Large intestine (tissue), 3 donors: Measurements from ENCODE around the gene ST14. TPM values are rescaled to one million over a fixed set of nuclear protein-coding genes. Genes with fewer than 3 reads are reported as not detected.
A peak's percentile ranks its signal among the peaks of the same experiment; 100 is the strongest.

ENCODE experiments used
- DNase-seq, 2 donors: peaks; one replicate each; pipeline versions ENCODE4 v3.0.0 to v3.0.0-alpha.2; 2013
- H3K27ac ChIP-seq: one replicate; pipeline ENCODE4 v1.5.1; 2013; ENCODE audit warnings: low read length
- H3K27me3 ChIP-seq: 2 replicates; pipeline ENCODE4 v1.6.1; 2013; ENCODE audit warnings: low read length; ENCODE audit not compliant: control insufficient read depth, insufficient read depth
- H3K36me3 ChIP-seq: 2 replicates; pipeline ENCODE4 v1.6.1; 2013; ENCODE audit warnings: low read length; ENCODE audit not compliant: control insufficient read depth, insufficient read depth
- H3K4me1 ChIP-seq: one replicate; pipeline ENCODE4 v1.6.1; 2013; ENCODE audit warnings: low read length; ENCODE audit not compliant: control insufficient read depth, insufficient read depth
- H3K4me3 ChIP-seq: one replicate; pipeline ENCODE4 v1.5.1; 2013; ENCODE audit warnings: low read length
- H3K9me3 ChIP-seq: one replicate; pipeline ENCODE4 v1.6.1; 2013; ENCODE audit warnings: mild to moderate bottlenecking, low read depth, low read length, moderate library complexity; ENCODE audit not compliant: control insufficient read depth
- WGBS: methylation state at CpG from one replicate; pipeline ENCODE4 v1.1.5; 2013; ENCODE audit warnings: low lambda C conversion rate; ENCODE audit not compliant: insufficient coverage; 5-methylcytosine and 5-hydroxymethylcytosine counted together
- polyA plus RNA-seq: library from polyadenylated mRNA; unstranded; fragments of 120-200 nt; gene quantifications from one replicate; pipeline ENCODE4 v1.2.1, GENCODE V29; 2013

ST14 gene
- polyA plus RNA-seq, 1 donor, result 164 TPM

- peaks cover 3% of the 10 kb centered on the region for H3K9me3 ChIP-seq
- no peaks in the 10 kb centered on the region for H3K4me1 ChIP-seq
- no peak for DNase-seq
- H3K27me3 ChIP-seq, result no peaks in the 10 kb centered on the region
- no peak overlapping the region for H3K27ac ChIP-seq
- H3K4me3 ChIP-seq, result no peak overlapping the region
- H3K36me3 ChIP-seq, result peaks cover 77% of the 10 kb centered on the region
- 90% methylated on average over 2 of the region's 22 CpGs for WGBS
Observed at GRCh38 chr11:130206141-130206540, 46.6 kb downstream of the ST14 start.

GRCh38 chr11:130208241-130209127, 48.9 kb downstream of the ST14 start:
- no peak for DNase-seq
- peaks cover 8% of the 10 kb centered on the region for H3K4me1 ChIP-seq
- H3K27me3 ChIP-seq, result no peaks in the 10 kb centered on the region
- H3K9me3 ChIP-seq, result no peaks in the 10 kb centered on the region
- no CpG with 5 or more reads among the region's 45 CpGs for WGBS
- H3K4me3 ChIP-seq, result no peak overlapping the region
- no peak overlapping the region for H3K27ac ChIP-seq
- H3K36me3 ChIP-seq, result peaks cover 67% of the 10 kb centered on the region

DNA sequence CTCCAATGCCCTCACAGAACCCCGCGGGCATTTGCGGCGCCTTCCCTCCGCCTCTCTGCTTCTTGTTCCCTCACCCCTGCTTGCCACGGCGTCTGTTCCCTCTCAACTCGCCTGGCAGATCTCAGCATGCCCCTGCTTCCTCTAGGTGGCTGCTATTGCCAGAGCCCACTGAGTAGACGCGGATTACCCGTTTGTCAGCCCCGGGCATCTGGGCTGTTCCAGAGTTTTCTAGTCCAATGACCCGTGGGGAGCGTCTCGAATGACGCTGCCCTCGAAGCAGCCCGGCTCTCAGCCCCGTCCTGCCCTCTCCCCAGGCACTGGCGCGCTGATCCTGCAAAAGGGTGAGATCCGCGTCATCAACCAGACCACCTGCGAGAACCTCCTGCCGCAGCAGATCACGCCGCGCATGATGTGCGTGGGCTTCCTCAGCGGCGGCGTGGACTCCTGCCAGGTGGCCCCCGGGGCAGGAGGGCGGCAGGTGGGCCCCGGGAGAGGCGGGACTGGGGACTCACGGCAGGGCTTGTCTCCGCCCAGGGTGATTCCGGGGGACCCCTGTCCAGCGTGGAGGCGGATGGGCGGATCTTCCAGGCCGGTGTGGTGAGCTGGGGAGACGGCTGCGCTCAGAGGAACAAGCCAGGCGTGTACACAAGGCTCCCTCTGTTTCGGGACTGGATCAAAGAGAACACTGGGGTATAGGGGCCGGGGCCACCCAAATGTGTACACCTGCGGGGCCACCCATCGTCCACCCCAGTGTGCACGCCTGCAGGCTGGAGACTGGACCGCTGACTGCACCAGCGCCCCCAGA, 49.7 kb downstream of the ST14 start:
- Histone ChIP-seq H3K36me3 (peaks cover 64% of the 10 kb centered on the region), H3K9me3 (no peaks in the 10 kb centered on the region), H3K4me3 (no peak overlapping the region), H3K27ac (no peak overlapping the region), H3K4me1 (peaks cover 8% of the 10 kb centered on the region), H3K27me3 (no peaks in the 10 kb centered on the region)
- WGBS, result no CpG with 5 or more reads among the region's 53 CpGs
- DNase-seq, result no peak

DNA sequence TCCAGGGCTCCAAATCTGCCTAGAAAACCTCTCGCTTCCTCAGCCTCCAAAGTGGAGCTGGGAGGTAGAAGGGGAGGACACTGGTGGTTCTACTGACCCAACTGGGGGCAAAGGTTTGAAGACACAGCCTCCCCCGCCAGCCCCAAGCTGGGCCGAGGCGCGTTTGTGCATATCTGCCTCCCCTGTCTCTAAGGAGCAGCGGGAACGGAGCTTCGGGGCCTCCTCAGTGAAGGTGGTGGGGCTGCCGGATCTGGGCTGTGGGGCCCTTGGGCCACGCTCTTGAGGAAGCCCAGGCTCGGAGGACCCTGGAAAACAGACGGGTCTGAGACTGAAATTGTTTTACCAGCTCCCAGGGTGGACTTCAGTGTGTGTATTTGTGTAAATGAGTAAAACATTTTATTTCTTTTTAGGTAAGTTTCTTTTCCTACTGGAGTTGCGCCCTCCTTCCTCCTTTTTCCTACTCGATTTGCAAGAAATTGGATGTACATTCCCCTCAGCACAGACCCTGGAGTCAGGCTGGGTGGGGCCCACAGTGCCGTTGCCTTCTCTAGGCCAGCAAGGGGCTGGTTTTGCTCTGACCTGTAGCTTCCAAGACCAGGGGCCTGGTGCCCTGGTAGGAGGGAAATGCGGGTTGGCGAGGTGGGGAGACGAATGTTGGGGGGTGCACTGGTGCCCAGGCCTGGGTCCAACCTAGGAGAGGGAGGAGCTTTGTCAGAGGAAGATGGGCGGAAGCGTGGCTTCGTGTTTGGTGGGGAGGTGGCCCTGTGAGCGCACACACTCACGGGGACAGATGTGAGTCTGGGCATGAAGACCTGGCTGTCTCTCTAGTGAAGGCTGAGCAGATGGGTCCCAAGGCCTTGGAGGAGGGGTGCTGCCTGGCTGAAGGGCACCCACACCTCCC, 50.6 kb downstream of the ST14 start:
- no peak overlapping the region for H3K27ac ChIP-seq

GRCh38 chr11:130211144-130211543, 51.6 kb downstream of the ST14 start:
- WGBS, result no CpG with 5 or more reads among the region's 3 CpGs
- Histone ChIP-seq H3K27ac (no peak overlapping the region), H3K36me3 (peaks cover 56% of the 10 kb centered on the region), H3K9me3 (no peaks in the 10 kb centered on the region), H3K27me3 (no peaks in the 10 kb centered on the region), H3K4me3 (no peak overlapping the region), H3K4me1 (peaks cover 8% of the 10 kb centered on the region)
- no peak for DNase-seq

More for the DNA sequence above, 50.6 kb downstream of the ST14 start:
- no peaks in the 10 kb centered on the region for H3K27me3 ChIP-seq
- peaks cover 8% of the 10 kb centered on the region for H3K4me1 ChIP-seq
- H3K36me3 ChIP-seq, result peaks cover 65% of the 10 kb centered on the region
- WGBS, result no CpG with 5 or more reads among the region's 23 CpGs
- no peak overlapping the region for H3K4me3 ChIP-seq
- H3K9me3 ChIP-seq, result no peaks in the 10 kb centered on the region
- no peak for DNase-seq

DNA sequence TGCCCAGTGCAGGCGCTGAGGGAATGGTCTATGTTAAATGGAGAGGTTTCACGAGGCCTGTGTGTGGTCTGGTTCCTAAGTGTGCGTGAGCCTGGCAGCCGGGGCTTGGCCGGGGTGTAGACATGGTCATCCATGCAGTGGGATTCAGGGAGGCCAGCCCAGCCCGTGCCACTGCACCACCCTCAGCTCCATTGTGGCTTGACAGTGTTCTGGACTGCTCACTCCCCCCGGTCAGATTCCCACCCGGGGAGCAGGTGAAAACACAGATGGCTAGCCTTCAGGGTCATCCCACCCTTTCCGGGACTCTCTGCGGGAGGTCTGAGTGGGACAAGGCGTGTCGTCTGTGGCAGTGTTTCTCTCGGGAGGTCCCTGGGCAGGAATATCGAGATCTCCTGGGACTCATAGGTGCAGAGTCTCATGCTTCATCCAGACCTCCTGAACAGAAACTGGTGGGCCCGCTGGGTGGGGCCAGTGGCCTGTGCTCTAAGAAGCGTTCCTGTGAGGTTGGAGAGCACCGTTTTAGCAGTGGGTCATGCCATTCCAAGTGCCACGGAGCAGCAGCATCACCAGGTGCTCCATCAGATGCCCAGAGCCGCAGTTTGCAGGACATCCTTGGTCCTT, 52.3 kb downstream of the ST14 start:
- DNase-seq, result no peak
- Histone ChIP-seq H3K4me3 (no peak overlapping the region), H3K36me3 (peaks cover 53% of the 10 kb centered on the region), H3K4me1 (peaks cover 15% of the 10 kb centered on the region), H3K27me3 (no peaks in the 10 kb centered on the region), H3K27ac (no peak overlapping the region), H3K9me3 (no peaks in the 10 kb centered on the region)
- no CpG with 5 or more reads among the region's 19 CpGs for WGBS

DNA sequence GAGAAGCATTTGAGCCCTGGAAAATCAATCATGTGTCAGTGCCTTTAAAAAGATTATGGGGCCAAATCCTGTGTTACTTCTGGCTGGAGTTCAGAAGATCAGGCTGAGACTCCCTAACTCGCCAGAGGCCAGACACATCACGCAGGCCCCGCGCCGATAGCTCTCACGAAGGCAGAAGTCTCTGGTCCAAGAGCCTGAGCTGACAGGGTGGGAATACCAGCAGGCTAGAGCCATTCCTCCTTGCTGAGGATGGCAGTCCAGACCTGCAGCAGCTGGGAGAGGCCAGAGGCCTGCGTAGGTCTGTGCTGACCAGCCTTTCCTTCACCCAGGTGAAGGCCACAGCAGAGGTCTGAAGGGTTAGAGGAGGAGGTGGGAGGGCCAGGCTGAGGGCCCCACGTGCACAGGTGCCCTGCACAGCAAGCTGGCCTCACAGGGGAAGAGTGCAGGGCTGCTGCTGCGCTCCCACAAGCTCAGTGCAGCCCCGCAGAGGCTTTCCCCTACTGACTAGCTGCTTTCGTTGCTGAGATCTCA, 52.9 kb downstream of the ST14 start:
- H3K36me3 ChIP-seq, result peaks cover 50% of the 10 kb centered on the region
- H3K27ac ChIP-seq, result no peak overlapping the region
- DNase-seq, result no peak
- WGBS, result no CpG with 5 or more reads among the region's 11 CpGs
- peaks cover 21% of the 10 kb centered on the region for H3K4me1 ChIP-seq
- H3K9me3 ChIP-seq, result no peaks in the 10 kb centered on the region
- no peaks in the 10 kb centered on the region for H3K27me3 ChIP-seq
- H3K4me3 ChIP-seq, result no peak overlapping the region

- peak overlapping the region; percentile 3 for H3K27ac ChIP-seq
- H3K9me3 ChIP-seq, result no peaks in the 10 kb centered on the region
- no CpG with 5 or more reads among the region's 28 CpGs for WGBS
- no peaks in the 10 kb centered on the region for H3K27me3 ChIP-seq
- H3K4me1 ChIP-seq, result peaks cover 21% of the 10 kb centered on the region
- H3K4me3 ChIP-seq, result no peak overlapping the region
- DNase-seq, result peak; percentile 33 to 50
- H3K36me3 ChIP-seq, result peaks cover 46% of the 10 kb centered on the region
Observed at GRCh38 chr11:130213143-130213978, 53.8 kb downstream of the ST14 start.

DNA sequence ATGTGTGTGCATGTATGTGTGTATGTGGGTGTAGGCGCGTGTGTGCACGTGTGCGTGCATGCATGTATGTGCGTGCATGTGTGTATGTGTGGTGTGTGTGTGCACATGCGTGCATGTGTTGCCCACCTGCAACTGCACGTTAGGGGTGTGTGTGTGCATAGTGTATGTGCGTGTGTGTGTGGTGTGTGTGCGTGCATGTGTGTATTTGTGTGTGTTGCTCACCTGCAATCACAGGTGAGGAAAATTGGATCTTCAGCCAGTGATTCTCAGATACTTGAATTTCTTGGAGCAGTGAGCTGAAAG, 54.3 kb downstream of the ST14 start:
- no peak for DNase-seq
- Histone ChIP-seq H3K4me3 (no peak overlapping the region), H3K27me3 (no peaks in the 10 kb centered on the region), H3K27ac (no peak overlapping the region), H3K36me3 (peaks cover 40% of the 10 kb centered on the region), H3K9me3 (no peaks in the 10 kb centered on the region), H3K4me1 (peaks cover 21% of the 10 kb centered on the region)
- no CpG with 5 or more reads among the region's 9 CpGs for WGBS
